Liver (tissue), 9 donors: ENCODE results near the gene IFITM5. TPM values are rescaled to one million over a fixed set of nuclear protein-coding genes. Genes with fewer than 3 reads are reported as not detected.
"Not testable (repeated sequence)": the region's sequence is repeated elsewhere in the genome, so short reads cannot be mapped to it uniquely, and the experiment has no call there.

ENCODE experiments used
- DNase-seq: peaks from one replicate; pipeline ENCODE4 v3.0.0-alpha.2; 2017; ENCODE audit warnings: low spot score
- H3K27ac ChIP-seq, 2 donors: one replicate each; pipeline ENCODE4 v1.7.0; 2013; ENCODE audit warnings: inconsistent platforms in 2 of 2, low read length in 2 of 2, control low read depth in 1 of 2, low read depth in 1 of 2, mild to moderate bottlenecking in 1 of 2
- H3K27me3 ChIP-seq, 4 donors: one replicate each; pipeline versions ENCODE4 v1.6.1 to v1.7.0; 2013; ENCODE audit warnings: low read length in 3 of 4, inconsistent platforms in 1 of 4, mild to moderate bottlenecking in 1 of 4, moderate library complexity in 1 of 4; ENCODE audit not compliant: control insufficient read depth in 4 of 4, insufficient read depth in 4 of 4
- H3K36me3 ChIP-seq, 4 donors: one replicate each; pipeline versions ENCODE4 v1.6.1 to v1.7.0; 2013; ENCODE audit warnings: low read length in 3 of 4, mild to moderate bottlenecking in 3 of 4, low read depth in 1 of 4, moderate library complexity in 1 of 4; ENCODE audit not compliant: control insufficient read depth in 4 of 4, insufficient read depth in 3 of 4
- H3K4me1 ChIP-seq, 4 donors: one replicate each; pipeline versions ENCODE4 v1.6.1 to v1.7.0; 2013; ENCODE audit warnings: low read length in 3 of 4, mild to moderate bottlenecking in 3 of 4, moderate library complexity in 1 of 4; ENCODE audit not compliant: control insufficient read depth in 4 of 4, insufficient read depth in 4 of 4
- H3K4me3 ChIP-seq, 3 donors: one replicate each; pipeline versions ENCODE4 v1.6.1 to v1.7.0; 2013; ENCODE audit warnings: low read length in 3 of 3, control low read depth in 1 of 3, low read depth in 1 of 3, mild to moderate bottlenecking in 1 of 3
- H3K9ac ChIP-seq, 2 donors: one replicate each; pipeline ENCODE4 v1.7.0; 2013; ENCODE audit warnings: low read length in 2 of 2, mild to moderate bottlenecking in 2 of 2, moderate library complexity in 2 of 2, control low read depth in 1 of 2, low read depth in 1 of 2
- H3K9me3 ChIP-seq, 4 donors: one replicate each; pipeline versions ENCODE4 v1.6.1 to v1.7.0; 2013; ENCODE audit warnings: low read length in 3 of 4; ENCODE audit not compliant: control insufficient read depth in 4 of 4
- EGR1 ChIP-seq, 2 donors: IDR thresholded peaks; 2 replicates each; pipeline ENCODE4 v1.6.1; 2016 to 2018; ENCODE audit warnings: antibody characterized with exemption in 2 of 2, low read depth in 2 of 2
- HNF4A ChIP-seq, 2 donors: conservative IDR thresholded peaks; 2 replicates each; pipeline ENCODE4 v1.6.1; 2016; ENCODE audit warnings: antibody characterized with exemption in 2 of 2, mild to moderate bottlenecking in 2 of 2
- JUND ChIP-seq, 2 donors: IDR thresholded peaks; 2 replicates each; pipeline ENCODE4 v1.6.1; 2016; ENCODE audit warnings: antibody characterized with exemption in 2 of 2
- NR2F2 ChIP-seq: IDR thresholded peaks from 2 replicates; pipeline ENCODE4 v1.6.1; 2016; ENCODE audit warnings: antibody characterized with exemption
- REST ChIP-seq: IDR thresholded peaks from 2 replicates; pipeline ENCODE4 v1.6.1; 2016; ENCODE audit warnings: antibody characterized with exemption, mild to moderate bottlenecking
- RXRA ChIP-seq, 2 donors: IDR thresholded peaks; 2 replicates each; pipeline ENCODE4 v1.6.1; 2017 to 2018; ENCODE audit warnings: antibody characterized with exemption in 2 of 2, mild to moderate bottlenecking in 1 of 2
- SP1 ChIP-seq: IDR thresholded peaks from 2 replicates; pipeline ENCODE4 v1.6.1; 2018; ENCODE audit warnings: antibody characterized with exemption, mild to moderate bottlenecking
- TAF1 ChIP-seq: conservative IDR thresholded peaks from 2 replicates; pipeline ENCODE4 v1.6.1; 2016; ENCODE audit warnings: antibody characterized with exemption, mild to moderate bottlenecking
- YY1 ChIP-seq: IDR thresholded peaks from 2 replicates; pipeline ENCODE4 v1.6.1; 2016; ENCODE audit warnings: antibody characterized with exemption, mild to moderate bottlenecking
- WGBS: extraction: QIAGEN DNeasy Blood & Tissue Kit; methylation state at CpG from one replicate; pipeline ENCODE4 v1.1.7; 2013; 5-methylcytosine and 5-hydroxymethylcytosine counted together
- polyA plus RNA-seq, 2 donors: library from polyadenylated mRNA; stranded (reverse) in 1 of 2; unstranded in 1 of 2; fragments of 200-250 nt in 1 of 2; fragments of >200 nt in 1 of 2; fragmentation: Nextera tagmentation in 1 of 2; extraction: Ambion mirVana in 1 of 2; gene quantifications; one replicate each; pipeline versions ENCODE4 v1.2.1 to v1.2.3, GENCODE V29; 2013 to 2015
- total RNA-seq, 2 donors: library from RNA; depleted of rRNA; stranded (reverse); fragments of >200 nt; gene quantifications; one replicate each; pipeline ENCODE4 v1.2.3, GENCODE V29; 2014
- donor health status: healthy.
- donor health status: healthy.
- donor health status: healthy.
- donor health status: healthy.
- donor health status: healthy.

IFITM5 gene
- total and polyA plus RNA-seq, 4 donors, result not detected

- peaks cover 3 to 41% (median 20%) of the 10 kb centered on the region in 4 donors for H3K4me1 ChIP-seq
- peak overlapping the region; percentile 81 to 91 for H3K9ac ChIP-seq
Observed at GRCh38 chr11:314554-314875, 15.2 kb upstream of the IFITM5 start.

GRCh38 chr11:313787-314553, 14.6 kb upstream of the IFITM5 start, which contains the start of gene IFITM1:
IFITM1 (plus strand) TSS chr11:314040; CDS start chr11:314171, 131 bp downstream.
- H3K27ac ChIP-seq, result peak within 1 kb of the TSS; percentile 81 to 92
- H3K4me3 ChIP-seq, result peak within 1 kb of the TSS; percentile 48 to 71 (median 61)
- peak; percentile 22 to 52 for TF ChIP-seq HNF4A (conservative IDR thresholded peaks at IDR 0.05)
- TF ChIP-seq REST, result peak; percentile 53
- TF ChIP-seq TAF1, result peak; percentile 90
- TF ChIP-seq EGR1 (IDR thresholded peaks at IDR 0.05; ENCODE audit: low read depth in 2 of 2), result no peak
- peak; percentile 6 for TF ChIP-seq YY1
- TF ChIP-seq SP1, result peak; percentile 68
- TF ChIP-seq RXRA (IDR thresholded peaks at IDR 0.05), result peak; percentile 29 to 46
- TF ChIP-seq NR2F2, result no peak
- H3K9me3 ChIP-seq, result no peaks in the 10 kb centered on the region
- no peaks in the 10 kb centered on the region for H3K27me3 ChIP-seq
- no peak for DNase-seq
- H3K4me1 ChIP-seq, result peaks cover 3 to 46% (median 22%) of the 10 kb centered on the region in 4 donors
- H3K36me3 ChIP-seq, result no peaks in the 10 kb centered on the region
- H3K9ac ChIP-seq, result peak within 1 kb of the TSS; percentile 81 to 91
- 35% methylated on average over 18 of the region's 18 CpGs for WGBS

More at GRCh38 chr11:314554-314875, 15.2 kb upstream of the IFITM5 start:
- H3K9me3 ChIP-seq, DNase-seq, H3K27me3 ChIP-seq, H3K36me3 ChIP-seq: not testable (repeated sequence)
- Histone ChIP-seq H3K27ac (peak overlapping the region; percentile 81 to 92), H3K4me3 (peak overlapping the region; percentile 48 to 71 (median 61))
- 45% methylated on average over 6 of the region's 6 CpGs for WGBS
- peak; percentile 45 for TF ChIP-seq YY1

- no peak for DNase-seq
- Histone ChIP-seq H3K9me3 (no peaks in the 10 kb centered on the region), H3K9ac (peak overlapping the region; percentile 81 to 91), H3K36me3 (no peaks in the 10 kb centered on the region), H3K4me1 (peaks cover 3 to 46% (median 22%) of the 10 kb centered on the region in 4 donors), H3K27ac (peak overlapping the region; percentile 81 to 92), H3K4me3 (peak overlapping the region; percentile 48 to 71 (median 61)), H3K27me3 (no peaks in the 10 kb centered on the region)
- TF ChIP-seq RXRA (IDR thresholded peaks at IDR 0.05) (peak in 1 of 2 donors; percentile 12), JUND (IDR thresholded peaks at IDR 0.05) (no peak)
- 60% methylated on average over 8 of the region's 8 CpGs for WGBS
Observed at GRCh38 chr11:313304-313786, 14.0 kb upstream of the IFITM5 start.
